ENCODE data around the gene DPY30.

- TF ChIP-seq, protein P1, sequence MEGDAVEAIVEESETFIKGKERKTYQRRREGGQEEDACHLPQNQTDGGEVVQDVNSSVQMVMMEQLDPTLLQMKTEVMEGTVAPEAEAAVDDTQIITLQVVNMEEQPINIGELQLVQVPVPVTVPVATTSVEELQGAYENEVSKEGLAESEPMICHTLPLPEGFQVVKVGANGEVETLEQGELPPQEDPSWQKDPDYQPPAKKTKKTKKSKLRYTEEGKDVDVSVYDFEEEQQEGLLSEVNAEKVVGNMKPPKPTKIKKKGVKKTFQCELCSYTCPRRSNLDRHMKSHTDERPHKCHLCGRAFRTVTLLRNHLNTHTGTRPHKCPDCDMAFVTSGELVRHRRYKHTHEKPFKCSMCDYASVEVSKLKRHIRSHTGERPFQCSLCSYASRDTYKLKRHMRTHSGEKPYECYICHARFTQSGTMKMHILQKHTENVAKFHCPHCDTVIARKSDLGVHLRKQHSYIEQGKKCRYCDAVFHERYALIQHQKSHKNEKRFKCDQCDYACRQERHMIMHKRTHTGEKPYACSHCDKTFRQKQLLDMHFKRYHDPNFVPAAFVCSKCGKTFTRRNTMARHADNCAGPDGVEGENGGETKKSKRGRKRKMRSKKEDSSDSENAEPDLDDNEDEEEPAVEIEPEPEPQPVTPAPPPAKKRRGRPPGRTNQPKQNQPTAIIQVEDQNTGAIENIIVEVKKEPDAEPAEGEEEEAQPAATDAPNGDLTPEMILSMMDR (conservative IDR thresholded peaks at IDR 0.05; ENCODE audit: low read depth in 2 of 2), result no peak
- no peak for TF ChIP-seq EZH2phosphoT487 (IDR thresholded peaks at IDR 0.05; ENCODE audit: unreplicated experiment)
- TF ChIP-seq EZH2 (IDR thresholded peaks at IDR 0.05; ENCODE audit: low read depth, unreplicated experiment), result no peak
- TF ChIP-seq, protein P2, sequence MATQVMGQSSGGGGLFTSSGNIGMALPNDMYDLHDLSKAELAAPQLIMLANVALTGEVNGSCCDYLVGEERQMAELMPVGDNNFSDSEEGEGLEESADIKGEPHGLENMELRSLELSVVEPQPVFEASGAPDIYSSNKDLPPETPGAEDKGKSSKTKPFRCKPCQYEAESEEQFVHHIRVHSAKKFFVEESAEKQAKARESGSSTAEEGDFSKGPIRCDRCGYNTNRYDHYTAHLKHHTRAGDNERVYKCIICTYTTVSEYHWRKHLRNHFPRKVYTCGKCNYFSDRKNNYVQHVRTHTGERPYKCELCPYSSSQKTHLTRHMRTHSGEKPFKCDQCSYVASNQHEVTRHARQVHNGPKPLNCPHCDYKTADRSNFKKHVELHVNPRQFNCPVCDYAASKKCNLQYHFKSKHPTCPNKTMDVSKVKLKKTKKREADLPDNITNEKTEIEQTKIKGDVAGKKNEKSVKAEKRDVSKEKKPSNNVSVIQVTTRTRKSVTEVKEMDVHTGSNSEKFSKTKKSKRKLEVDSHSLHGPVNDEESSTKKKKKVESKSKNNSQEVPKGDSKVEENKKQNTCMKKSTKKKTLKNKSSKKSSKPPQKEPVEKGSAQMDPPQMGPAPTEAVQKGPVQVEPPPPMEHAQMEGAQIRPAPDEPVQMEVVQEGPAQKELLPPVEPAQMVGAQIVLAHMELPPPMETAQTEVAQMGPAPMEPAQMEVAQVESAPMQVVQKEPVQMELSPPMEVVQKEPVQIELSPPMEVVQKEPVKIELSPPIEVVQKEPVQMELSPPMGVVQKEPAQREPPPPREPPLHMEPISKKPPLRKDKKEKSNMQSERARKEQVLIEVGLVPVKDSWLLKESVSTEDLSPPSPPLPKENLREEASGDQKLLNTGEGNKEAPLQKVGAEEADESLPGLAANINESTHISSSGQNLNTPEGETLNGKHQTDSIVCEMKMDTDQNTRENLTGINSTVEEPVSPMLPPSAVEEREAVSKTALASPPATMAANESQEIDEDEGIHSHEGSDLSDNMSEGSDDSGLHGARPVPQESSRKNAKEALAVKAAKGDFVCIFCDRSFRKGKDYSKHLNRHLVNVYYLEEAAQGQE (IDR thresholded peaks at IDR 0.05; ENCODE audit: unreplicated experiment), result no peak
- TF ChIP-seq POLR2AphosphoS5 (IDR thresholded peaks at IDR 0.05; ENCODE audit: low read depth), result no peak
- TF ChIP-seq CREB1 (CRISPR knock-in tag; IDR thresholded peaks at IDR 0.05; ENCODE audit: low read depth), result no peak
- TF ChIP-seq STAT1 (IDR thresholded peaks at IDR 0.05; ENCODE audit: unreplicated experiment), result no peak
- TF ChIP-seq ETS1 (IDR thresholded peaks at IDR 0.05), result no peak
- no peak for TF ChIP-seq JUNB (IDR thresholded peaks at IDR 0.05; ENCODE audit: unreplicated experiment)
- TF ChIP-seq ZNF114 (CRISPR knock-in tag; IDR thresholded peaks at IDR 0.05), result no peak
- TF ChIP-seq, protein P3, sequence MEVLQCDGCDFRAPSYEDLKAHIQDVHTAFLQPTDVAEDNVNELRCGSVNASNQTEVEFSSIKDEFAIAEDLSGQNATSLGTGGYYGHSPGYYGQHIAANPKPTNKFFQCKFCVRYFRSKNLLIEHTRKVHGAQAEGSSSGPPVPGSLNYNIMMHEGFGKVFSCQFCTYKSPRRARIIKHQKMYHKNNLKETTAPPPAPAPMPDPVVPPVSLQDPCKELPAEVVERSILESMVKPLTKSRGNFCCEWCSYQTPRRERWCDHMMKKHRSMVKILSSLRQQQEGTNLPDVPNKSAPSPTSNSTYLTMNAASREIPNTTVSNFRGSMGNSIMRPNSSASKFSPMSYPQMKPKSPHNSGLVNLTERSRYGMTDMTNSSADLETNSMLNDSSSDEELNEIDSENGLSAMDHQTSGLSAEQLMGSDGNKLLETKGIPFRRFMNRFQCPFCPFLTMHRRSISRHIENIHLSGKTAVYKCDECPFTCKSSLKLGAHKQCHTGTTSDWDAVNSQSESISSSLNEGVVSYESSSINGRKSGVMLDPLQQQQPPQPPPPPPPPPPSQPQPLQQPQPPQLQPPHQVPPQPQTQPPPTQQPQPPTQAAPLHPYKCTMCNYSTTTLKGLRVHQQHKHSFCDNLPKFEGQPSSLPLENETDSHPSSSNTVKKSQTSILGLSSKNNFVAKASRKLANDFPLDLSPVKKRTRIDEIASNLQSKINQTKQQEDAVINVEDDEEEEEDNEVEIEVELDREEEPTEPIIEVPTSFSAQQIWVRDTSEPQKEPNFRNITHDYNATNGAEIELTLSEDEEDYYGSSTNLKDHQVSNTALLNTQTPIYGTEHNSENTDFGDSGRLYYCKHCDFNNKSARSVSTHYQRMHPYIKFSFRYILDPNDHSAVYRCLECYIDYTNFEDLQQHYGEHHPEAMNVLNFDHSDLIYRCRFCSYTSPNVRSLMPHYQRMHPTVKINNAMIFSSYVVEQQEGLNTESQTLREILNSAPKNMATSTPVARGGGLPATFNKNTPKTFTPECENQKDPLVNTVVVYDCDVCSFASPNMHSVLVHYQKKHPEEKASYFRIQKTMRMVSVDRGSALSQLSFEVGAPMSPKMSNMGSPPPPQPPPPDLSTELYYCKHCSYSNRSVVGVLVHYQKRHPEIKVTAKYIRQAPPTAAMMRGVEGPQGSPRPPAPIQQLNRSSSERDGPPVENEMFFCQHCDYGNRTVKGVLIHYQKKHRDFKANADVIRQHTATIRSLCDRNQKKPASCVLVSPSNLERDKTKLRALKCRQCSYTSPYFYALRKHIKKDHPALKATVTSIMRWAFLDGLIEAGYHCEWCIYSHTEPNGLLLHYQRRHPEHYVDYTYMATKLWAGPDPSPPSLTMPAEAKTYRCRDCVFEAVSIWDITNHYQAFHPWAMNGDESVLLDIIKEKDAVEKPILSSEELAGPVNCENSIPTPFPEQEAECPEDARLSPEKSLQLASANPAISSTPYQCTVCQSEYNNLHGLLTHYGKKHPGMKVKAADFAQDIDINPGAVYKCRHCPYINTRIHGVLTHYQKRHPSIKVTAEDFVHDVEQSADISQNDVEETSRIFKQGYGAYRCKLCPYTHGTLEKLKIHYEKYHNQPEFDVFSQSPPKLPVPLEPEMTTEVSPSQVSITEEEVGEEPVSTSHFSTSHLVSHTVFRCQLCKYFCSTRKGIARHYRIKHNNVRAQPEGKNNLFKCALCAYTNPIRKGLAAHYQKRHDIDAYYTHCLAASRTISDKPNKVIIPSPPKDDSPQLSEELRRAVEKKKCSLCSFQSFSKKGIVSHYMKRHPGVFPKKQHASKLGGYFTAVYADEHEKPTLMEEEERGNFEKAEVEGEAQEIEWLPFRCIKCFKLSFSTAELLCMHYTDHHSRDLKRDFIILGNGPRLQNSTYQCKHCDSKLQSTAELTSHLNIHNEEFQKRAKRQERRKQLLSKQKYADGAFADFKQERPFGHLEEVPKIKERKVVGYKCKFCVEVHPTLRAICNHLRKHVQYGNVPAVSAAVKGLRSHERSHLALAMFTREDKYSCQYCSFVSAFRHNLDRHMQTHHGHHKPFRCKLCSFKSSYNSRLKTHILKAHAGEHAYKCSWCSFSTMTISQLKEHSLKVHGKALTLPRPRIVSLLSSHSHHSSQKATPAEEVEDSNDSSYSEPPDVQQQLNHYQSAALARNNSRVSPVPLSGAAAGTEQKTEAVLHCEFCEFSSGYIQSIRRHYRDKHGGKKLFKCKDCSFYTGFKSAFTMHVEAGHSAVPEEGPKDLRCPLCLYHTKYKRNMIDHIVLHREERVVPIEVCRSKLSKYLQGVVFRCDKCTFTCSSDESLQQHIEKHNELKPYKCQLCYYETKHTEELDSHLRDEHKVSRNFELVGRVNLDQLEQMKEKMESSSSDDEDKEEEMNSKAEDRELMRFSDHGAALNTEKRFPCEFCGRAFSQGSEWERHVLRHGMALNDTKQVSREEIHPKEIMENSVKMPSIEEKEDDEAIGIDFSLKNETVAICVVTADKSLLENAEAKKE (CRISPR knock-in tag; IDR thresholded peaks at IDR 0.05), result no peak
- no peak for TF ChIP-seq NANOG (IDR thresholded peaks at IDR 0.05; ENCODE audit: borderline replicate concordance)
- no peak for TF ChIP-seq ZNF331 (CRISPR knock-in tag; IDR thresholded peaks at IDR 0.05; ENCODE audit: low read depth)
Measured at GRCh38 chr2:31992025-31992579, 47.5 kb downstream of the DPY30 start.
